NCI-H2107 treated with DMSO at 0.1 percent for 48 hours (cell line): ENCODE data around the gene GRIP2.
A peak's percentile ranks its signal among the peaks of the same experiment; 100 is the strongest.

Experiments
- DNase-seq: peaks from one replicate; lab custom pipeline; 2025; ENCODE audit not compliant: unreplicated experiment; lab: John Stamatoyannopoulos, UW

Gene GRIP2

DNA sequence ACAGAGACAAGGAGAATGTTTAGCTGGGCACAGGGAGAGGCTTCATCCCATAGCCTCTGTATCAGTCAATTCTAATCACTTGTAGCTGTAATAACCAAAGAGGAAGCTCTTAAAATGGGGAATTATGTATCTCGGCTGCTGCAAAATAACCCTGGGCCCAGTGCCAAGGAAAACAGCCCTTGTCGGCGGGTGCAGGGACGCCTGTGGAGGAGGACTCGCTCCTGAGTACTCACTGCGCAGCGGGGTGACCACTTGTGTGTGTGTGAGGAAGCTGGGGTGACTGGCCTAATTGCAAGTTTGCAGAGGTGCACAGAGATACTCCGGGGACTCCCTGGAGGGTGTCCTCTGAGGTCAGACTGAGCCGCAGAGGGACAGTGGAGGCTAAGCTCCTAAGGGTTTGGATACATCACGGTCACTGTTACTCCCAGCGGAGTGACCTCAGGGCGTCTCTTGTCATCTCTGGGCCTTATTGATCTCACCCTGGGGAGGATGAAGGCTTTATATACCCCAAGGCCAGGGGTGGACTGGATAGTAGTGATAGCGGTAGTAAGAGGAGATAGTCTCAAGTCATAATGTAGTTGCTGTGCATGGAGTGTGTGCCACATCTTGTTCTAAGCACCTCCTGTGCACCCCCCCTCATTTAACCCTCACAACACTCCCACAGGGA, 100.5 kb downstream of the GRIP2 start:
- peak; percentile 51 for DNase-seq
